GM23338 (cell line): Measurements from ENCODE around the gene SFTPB. TPM values are rescaled to one million over a fixed set of nuclear protein-coding genes. Genes with fewer than 3 reads are reported as not detected.

Experiments
- ATAC-seq: fragments of 200-7000 bp; cut with Tn5 transposase; 3 replicates; pipeline ENCODE4 v1.9.1; 2020
- DNase-seq: peaks from one replicate; pipeline ENCODE4 v3.0.0-alpha.2; 2015; ENCODE audit warnings: low spot score
- H2AFZ ChIP-seq: fragments of 200-600 bp; sonication (generic); 2 replicates; pipeline ENCODE4 v1.8.0; 2016; ENCODE audit warnings: antibody characterized with exemption, mild to moderate bottlenecking, moderate library complexity
- H3F3A ChIP-seq: fragments of 200-600 bp; sonication (generic); replicated peaks from 2 replicates; pipeline ENCODE4 v1.8.0; 2017; ENCODE audit warnings: antibody characterized with exemption, mixed run types, low read depth
- H3K27ac ChIP-seq: fragments of 200-600 bp; sonication (generic); 2 replicates; pipeline ENCODE4 v1.6.1; 2016; ENCODE audit warnings: low read depth
- H3K27me3 ChIP-seq: fragments of 200-600 bp; sonication (generic); 2 replicates; pipeline ENCODE4 v1.8.0; 2016; ENCODE audit warnings: mild to moderate bottlenecking, mixed run types, moderate library complexity; ENCODE audit not compliant: insufficient read depth
- H3K36me3 ChIP-seq: fragments of 200-600 bp; sonication (generic); 2 replicates; pipeline ENCODE4 v1.8.0; 2016; ENCODE audit warnings: mild to moderate bottlenecking; ENCODE audit not compliant: insufficient read depth
- H3K4me1 ChIP-seq: fragments of 200-600 bp; sonication (generic); 2 replicates; pipeline ENCODE4 v1.8.0; 2016; ENCODE audit warnings: mild to moderate bottlenecking, moderate library complexity; ENCODE audit not compliant: insufficient read depth
- H3K4me2 ChIP-seq: fragments of 200-600 bp; sonication (generic); 2 replicates; pipeline ENCODE4 v1.7.1; 2017; ENCODE audit warnings: mixed run types
- H3K4me3 ChIP-seq: fragments of 200-600 bp; sonication (generic); 2 replicates; pipeline ENCODE4 v1.6.1; 2016; ENCODE audit warnings: mixed run types
- H3K79me2 ChIP-seq: fragments of 200-600 bp; sonication (generic); replicated peaks from 2 replicates; pipeline ENCODE4 v1.8.0; 2017; ENCODE audit warnings: mild to moderate bottlenecking; ENCODE audit not compliant: insufficient read depth
- H3K9me2 ChIP-seq: fragments of 200-600 bp; sonication (generic); 2 replicates; pipeline ENCODE4 v1.8.0; 2017; ENCODE audit not compliant: insufficient read depth
- H4K20me1 ChIP-seq: fragments of 200-600 bp; sonication (generic); replicated peaks from 2 replicates; pipeline ENCODE4 v1.8.0; 2017; ENCODE audit warnings: mild to moderate bottlenecking; ENCODE audit not compliant: insufficient read depth
- H3K27ac Mint-ChIP-seq: 2 replicates; pipeline ENCODE4 v1.8.0; 2020; ENCODE audit warnings: inconsistent platforms, mild to moderate bottlenecking, moderate library complexity, mixed read lengths
- H3K27me3 Mint-ChIP-seq: 3 replicates; pipeline ENCODE4 v1.8.0; 2022; ENCODE audit warnings: low read depth, mild to moderate bottlenecking, moderate library complexity, mixed read lengths, inconsistent platforms; ENCODE audit not compliant: insufficient read depth, poor library complexity
- H3K36me3 Mint-ChIP-seq: 3 replicates; pipeline ENCODE4 v1.8.0; 2021; ENCODE audit warnings: low read depth, mild to moderate bottlenecking, inconsistent platforms, moderate library complexity, mixed read lengths
- H3K4me1 Mint-ChIP-seq: 3 replicates; pipeline ENCODE4 v1.8.0; 2020; ENCODE audit warnings: mild to moderate bottlenecking, inconsistent platforms, mixed read lengths
- H3K4me3 Mint-ChIP-seq: 3 replicates; pipeline ENCODE4 v1.8.0; 2021; ENCODE audit warnings: moderate library complexity, mild to moderate bottlenecking, inconsistent platforms, mixed read lengths
- H3K9me3 Mint-ChIP-seq: 3 replicates; pipeline ENCODE4 v1.8.0; 2020; ENCODE audit warnings: moderate library complexity, mild to moderate bottlenecking, inconsistent platforms, mixed read lengths
- CTCF ChIP-seq, 2 experiments: fragments of 200-600 bp in 1 of 2; sonication (generic) in 1 of 2; conservative IDR thresholded peaks; 2 replicates each; pipeline versions ENCODE4 v1.5.1 to v1.6.1; 2016 to 2017; ENCODE audit warnings: antibody characterized with exemption in 2 of 2, low read depth in 2 of 2, mild to moderate bottlenecking in 2 of 2, moderate library complexity in 1 of 2
- EZH2 ChIP-seq: fragments of 200-600 bp; sonication (generic); IDR thresholded peaks from one replicate; pipeline ENCODE4 v1.8.0; 2017; ENCODE audit warnings: antibody characterized with exemption, mild to moderate bottlenecking, low read depth; ENCODE audit not compliant: unreplicated experiment
- EZH2phosphoT487 ChIP-seq: fragments of 200-600 bp; sonication (generic); IDR thresholded peaks from one replicate; pipeline ENCODE4 v1.8.1; 2018; ENCODE audit warnings: antibody characterized with exemption; ENCODE audit not compliant: unreplicated experiment
- JUNB ChIP-seq: IDR thresholded peaks from one replicate; pipeline ENCODE4 v1.6.1; 2016; ENCODE audit warnings: antibody characterized with exemption; ENCODE audit not compliant: unreplicated experiment
- POLR2AphosphoS5 ChIP-seq: IDR thresholded peaks from 2 replicates; pipeline ENCODE4 v1.6.1; 2016; ENCODE audit warnings: antibody characterized with exemption, low read depth
- STAT1 ChIP-seq: IDR thresholded peaks from one replicate; pipeline ENCODE4 v1.6.1; 2016; ENCODE audit warnings: antibody characterized with exemption; ENCODE audit not compliant: unreplicated experiment
- ZNF114 ChIP-seq: fragments of 250-450 bp; sonication (Bioruptor Pico); IDR thresholded peaks from 2 replicates; pipeline ENCODE4 v1.5.0; 2020; ENCODE audit warnings: mild to moderate bottlenecking, moderate library complexity
- ZNF331 ChIP-seq: fragments of 250-450 bp; sonication (Bioruptor Pico); IDR thresholded peaks from 2 replicates; pipeline ENCODE4 v1.5.0; 2020; ENCODE audit warnings: low read depth, mild to moderate bottlenecking, moderate library complexity
- ZNF462 ChIP-seq: fragments of 250-450 bp; sonication (Bioruptor Pico); IDR thresholded peaks from 2 replicates; pipeline ENCODE4 v1.5.0; 2020; ENCODE audit warnings: mild to moderate bottlenecking, moderate library complexity
- polyA plus RNA-seq: library from polyadenylated mRNA; unstranded; fragments of >200 nt; fragmentation: Nextera tagmentation; extraction: Ambion mirVana; gene quantifications from 2 replicates; pipeline ENCODE4 v1.2.1, GENCODE V29; 2016
- total RNA-seq: library from RNA; depleted of rRNA; stranded (reverse); fragments of >200 nt; shearing (Covaris generic); gene quantifications from 2 replicates; pipeline ENCODE4 v1.2.3, GENCODE V29; 2014

Gene SFTPB
- total and polyA plus RNA-seq, 2 experiments from 2014 or later, result 0.06 TPM; not detected in 1

GRCh38 chr2:85646166-85646565 lies 21.8 kb downstream of the SFTPB start:
- 0 out of 2 replicates have a peak, but pooled peaks cover 3% of the 10 kb centered on the region for H3F3A ChIP-seq
- ATAC-seq (no peak), DNase-seq (no peak)
- H3K4me3 ChIP-seq, result no peak overlapping the region
- Mint-ChIP-seq H3K4me3 (no peak overlapping the region), H3K27ac (no peak overlapping the region), H3K9me3 (no peaks in the 10 kb centered on the region), H3K27me3 (peaks cover 3% of the 10 kb centered on the region), H3K36me3 (peaks cover 91% of the 10 kb centered on the region), H3K4me1 (no peaks in the 10 kb centered on the region)
- H3K4me1 ChIP-seq, result no peaks in the 10 kb centered on the region
- H4K20me1 ChIP-seq, result peaks cover 10% of the 10 kb centered on the region
- no peak for TF ChIP-seq STAT1
- TF ChIP-seq EZH2, result no peak
- no peak for TF ChIP-seq EZH2phosphoT487
- TF ChIP-seq CTCF (conservative IDR thresholded peaks at IDR 0.05; ENCODE audit: low read depth in 2 of 2), result no peak
- TF ChIP-seq ZNF114 (CRISPR knock-in tag), result no peak
- no peak for TF ChIP-seq JUNB
- TF ChIP-seq POLR2AphosphoS5, result no peak
- TF ChIP-seq ZNF462 (CRISPR knock-in tag), result no peak
- no peak for TF ChIP-seq ZNF331 (CRISPR knock-in tag)
- no peak overlapping the region for H2AFZ ChIP-seq
- peaks cover 77% of the 10 kb centered on the region for H3K36me3 ChIP-seq
- no peak overlapping the region for H3K4me2 ChIP-seq
- H3K27me3 ChIP-seq, result no peaks in the 10 kb centered on the region
- no peaks in the 10 kb centered on the region for H3K9me2 ChIP-seq
- H3K79me2 ChIP-seq, result no peaks in the 10 kb centered on the region
- H3K27ac ChIP-seq, result no peak overlapping the region
